Measurements from ENCODE around the gene TEX19. TPM values are rescaled to one million over a fixed set of nuclear protein-coding genes. Genes with fewer than 3 reads are reported as not detected.

TEX19 gene
- total and polyA plus RNA-seq, 10 of the 15 experiments (the other 5 are each of a cell fraction or from before 2014, with no cell fraction given), result 0.03 to 0.32 (median 0.13) TPM; not detected in 3

DNA sequence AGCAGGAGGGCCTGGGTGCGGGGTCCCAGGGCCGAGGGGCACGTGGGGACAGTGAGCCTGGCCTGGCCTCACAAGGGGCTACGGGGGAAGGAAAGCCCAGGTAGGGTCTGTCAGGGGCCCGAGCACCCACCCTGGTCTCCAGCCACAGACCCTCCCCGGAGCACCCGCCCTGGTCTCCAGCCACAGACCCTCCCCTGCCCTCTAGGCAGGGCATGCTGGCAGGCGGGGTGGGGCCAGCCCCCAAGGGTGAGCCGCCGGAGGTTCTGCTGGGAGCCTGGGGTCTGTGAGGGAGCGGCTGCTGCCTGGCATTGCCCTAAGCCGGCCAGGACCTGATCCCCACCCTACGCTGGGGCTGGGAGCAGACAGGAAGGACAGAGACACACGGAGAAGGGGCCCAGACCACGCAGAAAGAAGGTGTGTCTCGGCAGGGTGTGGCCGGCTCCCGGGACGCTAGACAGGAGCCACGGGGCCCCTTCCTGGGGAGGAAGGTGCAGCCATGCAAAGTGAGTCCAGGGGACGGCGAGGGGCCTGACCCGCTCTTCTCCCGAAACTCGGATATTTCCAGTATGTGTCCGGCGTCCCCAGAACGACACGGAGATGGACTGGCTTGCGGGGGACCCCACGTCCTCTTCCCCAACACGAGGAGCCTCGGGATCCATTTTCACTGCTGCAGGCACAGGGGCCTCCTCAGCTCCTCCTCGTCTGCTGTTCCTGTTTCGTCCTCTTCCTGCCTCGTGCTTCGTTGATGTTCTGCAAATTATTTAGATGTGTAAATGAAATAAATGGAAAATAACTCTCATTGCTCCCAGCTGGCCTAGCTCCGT lies 28.0 kb downstream of the TEX19 start:
- Histone ChIP-seq H4K20me1 (ENCODE audit: control insufficient read depth, insufficient read depth) (no peaks in the 10 kb centered on the region), H2AFZ (ENCODE audit: control insufficient read depth, low read depth, low read length) (no peak overlapping the region), H3K27ac (ENCODE audit: control insufficient read depth, insufficient read depth) (no peak overlapping the region), H3K36me3 (ENCODE audit: control insufficient read depth in 2 of 2, insufficient read depth in 2 of 2, low read length in 1 of 2) (no peaks in the 10 kb centered on the region; a peak in 1 of 4 replicates), H3K4me2 (ENCODE audit: control insufficient read depth, insufficient read depth) (no peak overlapping the region), H3K4me1 (ENCODE audit: control insufficient read depth, insufficient read depth, low read length) (no peaks in the 10 kb centered on the region), H3K4me3 (no peak overlapping the region), H3K79me2 (ENCODE audit: control insufficient read depth, insufficient read depth, low read length) (no peaks in the 10 kb centered on the region), H3K9ac (ENCODE audit: control insufficient read depth, insufficient read depth, low read length) (no peak overlapping the region), H3K27me3 (replicated peaks in 1 of 2; ENCODE audit: control insufficient read depth in 2 of 2, insufficient read depth in 2 of 2, low read length in 1 of 2) (no peaks in the 10 kb centered on the region), H3K9me3 (replicated peaks; ENCODE audit: control insufficient read depth, insufficient read depth, low read length) (no peaks in the 10 kb centered on the region)
- WGBS (ENCODE audit: insufficient coverage, insufficient replicate concordance, low lambda C conversion rate, missing lambda C conversion rate), result 39% methylated on average over 37 of the region's 38 CpGs
- no peak for DNase-seq (ENCODE audit: low read depth, low spot score)
- CTCF ChIA-PET, result no interaction called here
- TF ChIP-seq SMC3 (IDR thresholded peaks at IDR 0.05; ENCODE audit: borderline replicate concordance, low read length), result no peak
- no peak for TF ChIP-seq SIN3A (IDR thresholded peaks at IDR 0.05; ENCODE audit: low read depth, low read length)
- TF ChIP-seq, protein P1, sequence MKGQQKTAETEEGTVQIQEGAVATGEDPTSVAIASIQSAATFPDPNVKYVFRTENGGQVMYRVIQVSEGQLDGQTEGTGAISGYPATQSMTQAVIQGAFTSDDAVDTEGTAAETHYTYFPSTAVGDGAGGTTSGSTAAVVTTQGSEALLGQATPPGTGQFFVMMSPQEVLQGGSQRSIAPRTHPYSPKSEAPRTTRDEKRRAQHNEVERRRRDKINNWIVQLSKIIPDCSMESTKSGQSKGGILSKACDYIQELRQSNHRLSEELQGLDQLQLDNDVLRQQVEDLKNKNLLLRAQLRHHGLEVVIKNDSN (IDR thresholded peaks at IDR 0.05; ENCODE audit: borderline replicate concordance, extremely low read length, insufficient read depth, low read depth, low read length), result no peak
- TF ChIP-seq STAT3 (IDR thresholded peaks at IDR 0.05; ENCODE audit: low read depth, low read length), result no peak
- POLR2A ChIA-PET, result no interaction called here
- ATAC-seq, result no peak
- in situ Hi-C loops (cut with MboI), result no loop called here
- SMC1A ChIA-PET (ENCODE audit: uncharacterized antibody, unreplicated experiment), result no interaction called here
- RAD21 ChIA-PET (ENCODE audit: unreplicated experiment), result no interaction called here
- no TSS peak for BruUV-seq (replicated peaks)
- FAIRE-seq, result no peak
- intact Hi-C loops (cut with micrococcal nuclease; ENCODE audit: unreplicated experiment), result no loop called here

DNA sequence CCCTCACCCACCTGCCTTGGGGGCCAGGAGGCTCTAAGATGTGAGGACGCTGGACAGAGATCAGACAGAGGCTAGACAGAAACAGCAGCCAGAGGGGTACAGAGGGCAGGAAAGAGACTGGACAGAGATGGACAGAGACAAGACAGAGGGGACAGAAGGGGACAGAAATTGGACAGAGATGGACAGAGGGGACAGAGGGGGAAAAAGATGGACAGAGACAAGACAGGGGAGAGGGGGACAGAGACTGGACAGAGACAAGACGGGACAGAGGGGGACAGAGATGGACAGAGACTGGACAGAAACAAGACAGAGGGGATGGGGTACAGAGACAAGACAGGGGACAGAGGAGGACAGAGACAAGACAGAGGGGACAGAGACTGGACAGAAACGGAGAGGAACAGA lies 28.7 kb downstream of the TEX19 start:
- Histone ChIP-seq H3K9ac (ENCODE audit: control insufficient read depth, insufficient read depth, low read length) (no peak overlapping the region), H3K27me3 (replicated peaks in 1 of 2; ENCODE audit: control insufficient read depth in 2 of 2, insufficient read depth in 2 of 2, low read length in 1 of 2) (no peaks in the 10 kb centered on the region), H2AFZ (ENCODE audit: control insufficient read depth, low read depth, low read length) (no peak overlapping the region), H3K27ac (ENCODE audit: control insufficient read depth, insufficient read depth) (no peak overlapping the region), H3K9me3 (replicated peaks; ENCODE audit: control insufficient read depth, insufficient read depth, low read length) (no peaks in the 10 kb centered on the region), H3K4me2 (ENCODE audit: control insufficient read depth, insufficient read depth) (no peak overlapping the region), H4K20me1 (ENCODE audit: control insufficient read depth, insufficient read depth) (no peaks in the 10 kb centered on the region), H3K4me3 (no peak overlapping the region), H3K4me1 (ENCODE audit: control insufficient read depth, insufficient read depth, low read length) (no peaks in the 10 kb centered on the region), H3K79me2 (ENCODE audit: control insufficient read depth, insufficient read depth, low read length) (no peaks in the 10 kb centered on the region), H3K36me3 (ENCODE audit: control insufficient read depth in 2 of 2, insufficient read depth in 2 of 2, low read length in 1 of 2) (no peaks in the 10 kb centered on the region; a peak in 2 of 4 replicates)
- BruUV-seq (replicated peaks), result no TSS peak
- TF ChIP-seq TCF7 (IDR thresholded peaks at IDR 0.05; ENCODE audit: borderline replicate concordance) (no peak), NR2F1 (conservative IDR thresholded peaks at IDR 0.05) (no peak), FOXK2 (IDR thresholded peaks at IDR 0.05) (0 out of 2 replicates have a peak, but pooled peaks have one; percentile 12), SREBF2 (IDR thresholded peaks at IDR 0.05; ENCODE audit: low read length) (no peak)
- ChIA-PET RAD21 (ENCODE audit: unreplicated experiment) (no interaction called here), SMC1A (ENCODE audit: uncharacterized antibody, unreplicated experiment) (no interaction called here), POLR2A (no interaction called here), CTCF (no interaction called here)
- in situ Hi-C loops (cut with MboI) (no loop called here), intact Hi-C loops (cut with micrococcal nuclease; ENCODE audit: unreplicated experiment) (no loop called here)
- FAIRE-seq (no peak), DNase-seq (ENCODE audit: low read depth, low spot score) (no peak), ATAC-seq (no peak)
- WGBS (ENCODE audit: insufficient coverage, insufficient replicate concordance, low lambda C conversion rate, missing lambda C conversion rate), result 34% methylated on average over 3 of the region's 3 CpGs
